Hematopoietic multipotent progenitor cell treated with erythropoietin and hydrocortisone succinate and interleukin-3 and kit ligand, for 15 days (in vitro differentiated cells): Measurements from ENCODE around the gene FAM107B.

ENCODE experiments used
- DNase-seq: peaks from one replicate; pipeline ENCODE4 v3.0.0-alpha.2; 2015; ENCODE audit warnings: low spot score

FAM107B gene

GRCh38 chr10:14578060-14578952, 196.4 kb downstream of the FAM107B start:
- DNase-seq, result no peak

- DNase-seq, result no peak
Observed at GRCh38 chr10:14574885-14575284, 199.8 kb downstream of the FAM107B start.

- DNase-seq, result no peak
Observed at GRCh38 chr10:14574291-14574690, 200.4 kb downstream of the FAM107B start.

GRCh38 chr10:14573666-14574261, 200.9 kb downstream of the FAM107B start:
- no peak for DNase-seq

- DNase-seq, result no peak
Observed at GRCh38 chr10:14572811-14573210, 201.9 kb downstream of the FAM107B start.

GRCh38 chr10:14571866-14572507, 202.7 kb downstream of the FAM107B start:
- DNase-seq, result no peak

- DNase-seq, result no peak
Observed at GRCh38 chr10:14570800-14571199, 203.9 kb downstream of the FAM107B start.

- no peak for DNase-seq
Observed at GRCh38 chr10:14569274-14570060, 205.2 kb downstream of the FAM107B start.

- DNase-seq, result no peak
Observed at GRCh38 chr10:14567421-14567820, 207.3 kb downstream of the FAM107B start.

GRCh38 chr10:14566498-14566897, 208.2 kb downstream of the FAM107B start:
- DNase-seq, result no peak

- DNase-seq, result no peak
Observed at GRCh38 chr10:14565199-14565598, 209.5 kb downstream of the FAM107B start.

- DNase-seq, result no peak
Observed at GRCh38 chr10:14564268-14564744, 210.4 kb downstream of the FAM107B start.

GRCh38 chr10:14563359-14563940, 211.2 kb downstream of the FAM107B start:
- no peak for DNase-seq

GRCh38 chr10:14563076-14563336, 211.7 kb downstream of the FAM107B start:
- DNase-seq, result no peak

GRCh38 chr10:14562218-14563075, 212.2 kb downstream of the FAM107B start:
- DNase-seq, result no peak

GRCh38 chr10:14560791-14561765, 213.6 kb downstream of the FAM107B start:
- DNase-seq, result no peak

GRCh38 chr10:14560274-14560673, 214.4 kb downstream of the FAM107B start:
- DNase-seq, result no peak

- DNase-seq, result no peak
Observed at GRCh38 chr10:14558025-14558424, 216.7 kb downstream of the FAM107B start.

GRCh38 chr10:14557567-14557966, 217.1 kb downstream of the FAM107B start:
- DNase-seq, result no peak
